Ammon's horn (tissue), 1 donor: ENCODE results near the gene PCDHGA8.
"Not testable (repeated sequence)": the region's sequence is repeated elsewhere in the genome, so short reads cannot be mapped to it uniquely, and the experiment has no call there.

Experiments
- DNase-seq: peaks from one replicate; pipeline ENCODE4 v3.0.0-alpha.2; 2016; ENCODE audit warnings: low spot score

Gene PCDHGA8

GRCh38 chr5:141403387-141403786 lies 11.0 kb downstream of the PCDHGA8 start:
- no peak for DNase-seq

DNA sequence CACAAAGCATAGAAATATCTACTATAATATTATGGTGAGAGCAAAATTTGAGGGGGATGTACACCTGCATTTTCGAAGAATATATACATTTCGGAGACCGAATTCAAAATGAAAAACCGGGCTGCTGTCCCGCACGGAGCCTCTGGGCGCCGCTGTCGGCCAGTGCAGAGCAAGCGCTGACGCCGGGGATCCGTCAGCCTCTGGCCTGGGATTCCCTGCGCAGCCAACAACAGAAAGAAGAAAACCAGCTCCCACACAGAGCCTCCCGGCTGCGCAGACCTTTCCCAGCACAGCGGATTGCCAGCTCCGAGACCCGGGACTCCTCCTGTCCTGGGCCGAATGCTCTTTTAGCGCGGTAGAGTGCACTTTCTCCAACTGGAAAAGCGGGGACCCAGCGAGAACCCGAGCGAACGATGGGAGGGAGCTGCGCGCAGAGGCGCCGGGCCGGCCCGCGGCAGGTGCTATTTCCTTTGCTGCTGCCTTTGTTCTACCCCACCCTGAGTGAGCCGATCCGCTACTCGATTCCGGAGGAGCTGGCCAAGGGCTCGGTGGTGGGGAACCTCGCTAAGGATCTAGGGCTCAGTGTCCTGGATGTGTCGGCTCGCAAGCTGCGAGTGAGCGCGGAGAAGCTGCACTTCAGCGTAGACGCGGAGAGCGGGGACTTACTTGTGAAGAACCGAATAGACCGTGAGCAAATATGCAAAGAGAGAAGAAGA lies 15.5 kb downstream of the PCDHGA8 start, which contains the start of gene PCDHGB6:
PCDHGB6 (plus strand) TSS at position 232 of the 716 bp plus-strand sequence; CDS start at position 414, 182 bp downstream.
- DNase-seq: not testable (repeated sequence)

DNA sequence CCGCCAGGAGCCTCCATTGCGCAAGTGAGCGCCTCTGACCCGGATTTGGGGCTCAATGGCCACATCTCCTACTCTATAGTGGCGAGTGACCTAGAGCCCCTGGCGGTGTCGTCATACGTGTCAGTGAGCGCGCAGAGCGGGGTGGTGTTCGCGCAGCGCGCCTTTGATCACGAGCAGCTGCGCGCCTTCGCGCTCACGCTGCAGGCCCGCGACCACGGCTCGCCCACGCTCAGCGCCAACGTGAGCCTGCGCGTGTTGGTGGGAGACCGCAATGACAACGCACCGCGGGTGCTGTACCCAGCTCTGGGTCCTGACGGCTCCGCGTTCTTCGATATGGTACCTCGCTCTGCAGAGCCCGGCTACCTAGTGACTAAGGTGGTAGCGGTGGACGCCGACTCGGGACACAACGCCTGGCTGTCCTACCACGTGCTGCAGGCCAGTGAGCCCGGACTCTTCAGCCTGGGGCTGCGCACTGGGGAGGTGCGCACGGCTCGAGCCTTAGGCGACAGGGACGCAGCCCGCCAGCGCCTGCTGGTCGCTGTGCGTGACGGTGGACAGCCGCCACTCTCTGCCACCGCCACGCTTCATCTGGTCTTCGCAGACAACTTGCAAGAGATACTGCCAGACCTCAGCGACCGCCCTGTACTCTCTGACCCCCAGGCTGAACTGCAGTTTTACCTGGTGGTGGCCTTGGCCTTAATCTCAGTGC lies 17.3 kb downstream of the PCDHGA8 start:
- no peak for DNase-seq

- no peak for DNase-seq
Measured at GRCh38 chr5:141411575-141411974, 19.1 kb downstream of the PCDHGA8 start.

DNA sequence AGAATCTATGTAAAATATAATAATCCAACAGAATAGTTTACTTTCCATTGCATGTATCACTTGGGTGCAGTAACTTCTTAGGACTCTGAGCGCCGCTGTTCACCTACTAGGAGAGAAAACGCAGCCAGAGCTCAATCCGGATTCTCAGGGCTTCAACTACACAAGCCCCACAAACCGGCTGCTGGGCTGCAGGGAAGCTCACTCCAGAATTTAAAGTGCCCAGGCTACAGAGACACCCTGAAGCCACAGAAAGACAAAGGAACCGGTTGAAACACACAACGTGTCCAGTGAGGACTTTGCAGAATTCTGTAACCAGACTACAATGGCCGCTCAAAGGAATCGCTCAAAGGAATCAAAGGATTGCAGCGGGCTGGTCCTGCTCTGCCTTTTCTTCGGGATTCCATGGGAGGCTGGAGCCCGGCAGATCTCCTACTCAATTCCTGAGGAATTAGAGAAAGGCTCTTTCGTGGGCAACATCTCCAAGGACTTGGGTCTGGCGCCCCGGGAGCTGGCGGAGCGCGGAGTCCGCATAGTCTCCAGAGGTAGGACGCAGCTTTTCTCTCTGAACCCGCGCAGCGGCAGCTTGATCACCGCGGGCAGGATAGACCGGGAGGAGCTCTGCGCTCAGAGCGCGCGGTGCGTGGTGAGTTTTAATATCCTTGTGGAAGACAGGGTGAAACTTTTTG lies 20.6 kb downstream of the PCDHGA8 start, which contains the start of gene PCDHGA10:
PCDHGA10 (plus strand) TSS at position 134 of the 686 bp plus-strand sequence; CDS start at position 323, 189 bp downstream.
- no peak for DNase-seq

DNA sequence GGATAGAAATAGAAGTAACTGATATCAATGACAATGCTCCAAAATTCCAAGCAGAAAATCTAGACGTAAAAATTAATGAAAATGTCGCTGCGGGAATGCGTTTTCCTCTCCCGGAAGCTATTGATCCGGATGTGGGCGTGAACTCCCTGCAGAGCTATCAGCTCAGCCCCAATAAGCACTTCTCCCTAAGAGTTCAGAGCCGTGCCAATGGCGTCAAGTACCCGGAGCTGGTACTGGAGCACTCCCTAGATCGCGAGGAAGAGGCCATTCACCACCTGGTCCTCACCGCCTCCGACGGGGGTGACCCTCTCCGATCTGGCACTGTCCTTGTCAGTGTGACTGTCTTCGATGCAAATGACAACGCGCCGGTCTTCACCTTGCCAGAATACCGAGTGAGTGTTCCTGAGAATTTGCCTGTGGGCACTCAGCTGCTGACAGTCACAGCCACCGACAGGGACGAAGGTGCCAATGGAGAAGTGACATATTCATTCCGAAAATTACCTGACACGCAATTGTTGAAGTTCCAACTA lies 21.2 kb downstream of the PCDHGA8 start:
- DNase-seq: no peak

DNA sequence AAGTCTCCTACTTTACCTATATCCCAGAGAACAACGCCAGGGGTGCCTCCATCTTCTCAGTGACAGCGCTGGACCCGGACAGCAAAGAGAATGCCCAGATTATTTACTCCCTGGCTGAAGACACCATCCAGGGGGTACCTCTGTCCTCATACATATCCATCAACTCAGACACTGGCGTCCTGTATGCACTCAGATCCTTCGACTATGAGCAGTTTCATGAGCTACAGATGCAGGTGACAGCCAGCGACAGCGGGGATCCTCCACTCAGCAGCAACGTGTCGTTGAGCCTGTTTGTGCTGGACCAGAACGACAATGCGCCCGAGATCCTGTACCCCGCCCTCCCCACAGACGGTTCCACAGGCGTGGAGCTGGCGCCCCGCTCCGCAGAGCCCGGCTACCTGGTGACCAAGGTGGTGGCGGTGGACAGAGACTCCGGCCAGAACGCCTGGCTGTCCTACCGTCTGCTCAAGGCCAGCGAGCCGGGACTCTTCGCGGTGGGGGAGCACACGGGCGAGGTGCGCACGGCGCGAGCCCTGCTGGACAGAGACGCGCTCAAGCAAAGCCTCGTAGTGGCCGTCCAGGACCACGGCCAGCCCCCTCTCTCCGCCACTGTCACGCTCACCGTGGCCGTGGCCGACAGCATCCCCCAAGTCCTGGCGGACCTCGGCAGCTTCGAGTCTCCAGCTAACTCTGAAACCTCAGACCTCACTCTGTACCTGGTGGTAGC lies 22.3 kb downstream of the PCDHGA8 start:
- not testable (repeated sequence) for DNase-seq

DNA sequence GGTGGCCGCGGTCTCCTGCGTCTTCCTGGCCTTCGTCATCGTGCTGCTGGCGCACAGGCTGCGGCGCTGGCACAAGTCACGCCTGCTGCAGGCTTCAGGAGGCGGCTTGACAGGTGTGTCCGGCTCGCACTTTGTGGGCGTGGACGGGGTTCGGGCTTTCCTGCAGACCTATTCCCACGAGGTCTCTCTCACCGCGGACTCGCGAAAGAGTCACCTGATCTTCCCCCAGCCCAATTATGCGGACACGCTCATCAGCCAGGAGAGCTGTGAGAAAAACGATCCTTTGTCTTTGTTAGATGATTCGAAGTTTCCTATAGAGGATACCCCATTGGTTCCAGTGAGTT lies 22.8 kb downstream of the PCDHGA8 start:
- DNase-seq: not testable (repeated sequence)

- peak; percentile 51 for DNase-seq
Measured at GRCh38 chr5:141417494-141418172, 25.2 kb downstream of the PCDHGA8 start, which contains the start of gene PCDHGB7. PCDHGB7 (plus strand) TSS chr5:141417677; CDS start chr5:141417860, 183 bp downstream.

DNA sequence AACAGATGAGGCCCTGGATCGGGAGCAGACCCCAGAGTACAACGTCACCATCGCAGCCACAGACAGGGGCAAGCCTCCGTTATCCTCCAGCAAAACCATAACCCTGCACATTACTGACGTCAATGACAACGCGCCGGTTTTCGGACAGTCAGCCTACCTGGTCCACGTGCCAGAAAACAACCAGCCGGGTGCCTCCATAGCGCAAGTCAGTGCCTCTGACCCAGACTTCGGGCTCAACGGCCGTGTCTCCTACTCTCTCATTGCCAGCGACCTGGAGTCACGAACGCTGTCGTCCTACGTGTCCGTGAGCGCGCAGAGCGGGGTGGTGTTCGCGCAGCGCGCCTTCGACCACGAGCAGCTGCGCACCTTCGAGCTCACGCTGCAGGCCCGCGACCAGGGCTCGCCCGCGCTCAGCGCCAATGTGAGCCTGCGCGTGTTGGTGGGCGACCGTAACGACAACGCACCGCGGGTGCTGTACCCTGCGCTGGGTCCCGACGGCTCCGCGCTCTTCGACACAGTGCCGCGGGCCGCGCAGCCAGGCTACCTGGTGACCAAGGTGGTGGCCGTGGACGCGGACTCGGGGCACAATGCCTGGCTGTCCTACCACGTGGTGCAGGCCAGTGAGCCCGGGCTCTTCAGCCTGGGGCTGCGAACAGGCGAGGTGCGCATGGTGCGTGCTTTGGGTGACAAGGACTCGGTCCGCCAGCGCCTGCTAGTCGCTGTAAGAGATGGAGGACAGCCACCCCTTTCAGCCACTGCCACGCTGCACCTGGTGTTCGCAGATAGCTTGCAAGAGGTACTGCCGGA lies 26.8 kb downstream of the PCDHGA8 start:
- DNase-seq: no peak

DNA sequence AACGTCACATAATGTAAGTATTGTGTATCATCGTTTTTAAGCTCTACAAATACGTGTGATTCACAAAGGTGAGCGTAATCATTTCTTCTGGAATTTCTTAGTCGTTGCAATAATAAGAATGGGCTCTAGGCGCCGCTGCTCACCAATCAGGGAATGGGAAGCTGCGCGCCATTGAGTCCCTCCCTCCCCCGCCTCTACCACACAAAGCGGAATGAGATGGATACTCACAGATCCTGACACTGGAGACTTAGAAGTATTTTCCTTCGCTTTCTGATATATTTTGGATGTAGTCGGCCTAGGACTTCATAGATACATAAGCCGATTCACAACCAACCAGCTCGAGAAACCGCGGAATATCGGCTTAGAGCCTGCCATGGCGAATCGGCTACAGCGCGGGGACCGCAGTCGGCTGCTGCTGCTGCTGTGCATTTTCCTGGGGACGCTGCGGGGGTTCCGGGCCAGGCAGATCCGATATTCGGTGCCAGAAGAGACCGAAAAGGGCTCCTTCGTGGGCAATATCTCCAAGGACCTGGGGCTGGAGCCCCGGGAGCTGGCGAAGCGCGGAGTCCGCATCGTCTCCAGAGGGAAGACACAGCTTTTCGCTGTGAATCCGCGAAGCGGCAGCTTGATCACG lies 28.5 kb downstream of the PCDHGA8 start, which contains the start of gene PCDHGA11:
PCDHGA11 (plus strand) TSS at position 197 of the 634 bp plus-strand sequence; CDS start at position 374, 177 bp downstream.
- DNase-seq: no peak

GRCh38 chr5:141421489-141421855 lies 29.0 kb downstream of the PCDHGA8 start:
- DNase-seq: no peak

- no peak for DNase-seq
Measured at GRCh38 chr5:141422742-141423291, 30.4 kb downstream of the PCDHGA8 start.

- no peak for DNase-seq
Measured at GRCh38 chr5:141427783-141428426, 35.5 kb downstream of the PCDHGA8 start.

- peak; percentile 29 for DNase-seq
Measured at GRCh38 chr5:141430332-141431113, 38.1 kb downstream of the PCDHGA8 start, which contains the start of gene PCDHGA12. PCDHGA12 (plus strand) TSS chr5:141430507; CDS start chr5:141430760, 253 bp downstream.

GRCh38 chr5:141431286-141431685 lies 38.9 kb downstream of the PCDHGA8 start:
- DNase-seq: no peak

DNA sequence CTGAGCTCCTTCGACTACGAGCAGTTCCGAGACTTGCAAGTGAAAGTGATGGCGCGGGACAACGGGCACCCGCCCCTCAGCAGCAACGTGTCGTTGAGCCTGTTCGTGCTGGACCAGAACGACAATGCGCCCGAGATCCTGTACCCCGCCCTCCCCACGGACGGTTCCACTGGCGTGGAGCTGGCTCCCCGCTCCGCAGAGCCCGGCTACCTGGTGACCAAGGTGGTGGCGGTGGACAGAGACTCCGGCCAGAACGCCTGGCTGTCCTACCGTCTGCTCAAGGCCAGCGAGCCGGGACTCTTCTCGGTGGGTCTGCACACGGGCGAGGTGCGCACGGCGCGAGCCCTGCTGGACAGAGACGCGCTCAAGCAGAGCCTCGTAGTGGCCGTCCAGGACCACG lies 39.9 kb downstream of the PCDHGA8 start:
- not testable (repeated sequence) for DNase-seq

DNA sequence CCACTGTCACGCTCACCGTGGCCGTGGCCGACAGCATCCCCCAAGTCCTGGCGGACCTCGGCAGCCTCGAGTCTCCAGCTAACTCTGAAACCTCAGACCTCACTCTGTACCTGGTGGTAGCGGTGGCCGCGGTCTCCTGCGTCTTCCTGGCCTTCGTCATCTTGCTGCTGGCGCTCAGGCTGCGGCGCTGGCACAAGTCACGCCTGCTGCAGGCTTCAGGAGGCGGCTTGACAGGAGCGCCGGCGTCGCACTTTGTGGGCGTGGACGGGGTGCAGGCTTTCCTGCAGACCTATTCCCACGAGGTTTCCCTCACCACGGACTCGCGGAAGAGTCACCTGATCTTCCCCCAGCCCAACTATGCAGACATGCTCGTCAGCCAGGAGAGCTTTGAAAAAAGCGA lies 40.3 kb downstream of the PCDHGA8 start:
- DNase-seq: not testable (repeated sequence)
